NCI-H2029 (cell line): ENCODE data around the gene VPS26C.
"Not testable (repeated sequence)": the region's sequence is repeated elsewhere in the genome, so short reads cannot be mapped to it uniquely, and the experiment has no call there.

Experiments
- DNase-seq: peaks from one replicate; lab custom pipeline; 2025; lab: John Stamatoyannopoulos, UW

The VPS26C gene

DNA sequence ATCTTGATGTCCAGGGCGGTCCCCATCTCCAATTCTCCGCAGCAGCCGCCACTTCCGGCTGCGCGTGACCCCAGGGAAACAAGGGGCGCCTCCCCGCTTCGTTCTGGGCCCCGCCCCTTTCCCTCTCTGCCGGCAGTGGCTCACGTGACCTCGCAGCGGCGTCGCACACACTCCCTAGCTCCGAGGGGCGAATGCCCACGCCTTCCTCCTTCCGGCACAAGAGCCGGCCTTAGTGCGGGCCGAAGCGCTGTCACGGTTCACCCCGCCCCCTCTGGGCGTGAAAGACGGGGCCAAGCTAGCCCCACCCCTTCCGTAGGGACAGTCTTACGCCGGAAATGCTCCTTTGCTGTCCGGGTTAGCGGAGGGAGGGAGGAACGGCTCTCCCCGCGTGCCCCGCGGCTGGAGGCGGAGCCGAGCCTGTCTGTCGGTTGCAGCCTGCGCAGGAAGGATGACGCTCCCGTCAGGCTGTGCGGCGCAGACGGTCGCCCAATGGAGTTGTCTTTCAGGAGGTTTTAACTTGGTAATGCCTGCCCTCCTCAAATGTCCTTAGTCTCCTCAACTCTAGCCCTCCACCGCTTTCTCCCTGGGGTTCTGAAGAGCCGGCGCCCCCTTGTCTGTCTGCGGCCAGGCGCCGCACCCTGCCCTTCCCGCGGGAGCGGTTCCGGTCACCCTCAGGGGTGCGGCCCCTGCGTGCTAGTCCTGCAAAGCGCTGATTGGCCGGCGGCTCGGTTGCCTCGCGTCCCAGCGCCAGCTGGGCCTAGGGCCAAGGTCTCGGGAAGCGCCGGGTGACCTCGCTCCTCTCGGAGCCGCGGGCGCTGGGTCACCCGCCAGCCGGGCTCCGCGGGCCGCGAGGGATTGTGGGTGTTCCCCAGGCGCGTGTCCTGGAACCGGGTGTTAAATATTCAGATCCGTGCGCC lies at the start of gene VPS26C:
Gene VPS26C (minus strand): TSS at position 66 of the 917 bp plus-strand sequence. CDS start 40 bp downstream, at position 26.
- peak; percentile 99 for DNase-seq

DNA sequence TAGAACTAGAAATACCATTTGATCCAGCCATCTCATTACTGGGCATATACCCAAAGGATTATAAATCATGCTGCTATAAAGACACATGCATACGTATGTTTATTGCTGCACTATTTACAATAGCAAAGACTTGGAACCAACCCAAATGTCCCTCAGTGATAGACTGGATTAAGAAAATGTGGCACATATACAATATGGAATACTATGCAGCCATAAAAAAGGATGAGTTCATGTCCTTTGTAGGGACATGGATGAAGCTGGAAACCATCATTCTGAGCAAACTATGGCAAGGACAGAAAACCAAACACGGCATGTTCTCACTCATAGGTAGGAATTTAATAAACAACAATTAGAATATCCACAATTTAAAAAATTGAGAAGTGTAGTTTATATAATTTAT lies 48.9 kb upstream of the VPS26C start:
- DNase-seq = not testable (repeated sequence)

DNA sequence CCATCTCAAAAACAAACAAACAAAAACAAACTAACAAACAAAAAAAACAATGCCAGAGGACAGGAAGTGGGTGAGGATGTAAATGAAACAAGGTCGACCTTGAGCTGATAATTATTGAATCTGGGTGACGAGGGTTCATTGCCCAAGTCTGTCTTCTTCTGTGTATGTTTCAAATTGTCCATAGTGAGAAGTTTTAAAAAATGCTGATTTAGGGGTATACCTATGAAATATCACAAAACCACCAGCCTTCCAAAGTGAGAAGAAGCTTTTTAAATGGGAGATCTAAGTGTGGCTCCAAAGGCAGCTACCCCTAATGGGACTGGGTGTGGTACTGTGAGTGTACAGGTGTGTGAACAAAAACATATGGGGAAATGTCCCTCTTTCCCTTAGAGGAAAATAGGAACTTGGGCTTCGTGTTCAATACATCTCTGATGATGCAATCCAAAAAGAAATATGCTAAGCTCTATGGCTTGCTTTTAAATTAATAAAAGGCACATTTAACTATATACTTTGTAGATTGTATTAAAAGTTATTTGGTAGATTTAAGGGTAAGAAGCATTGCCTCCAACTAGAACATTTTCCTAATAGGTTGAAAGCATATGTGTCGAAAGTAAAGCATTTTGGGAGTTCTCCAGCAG lies 33.1 kb upstream of the VPS26C start:
- no peak for DNase-seq

DNA sequence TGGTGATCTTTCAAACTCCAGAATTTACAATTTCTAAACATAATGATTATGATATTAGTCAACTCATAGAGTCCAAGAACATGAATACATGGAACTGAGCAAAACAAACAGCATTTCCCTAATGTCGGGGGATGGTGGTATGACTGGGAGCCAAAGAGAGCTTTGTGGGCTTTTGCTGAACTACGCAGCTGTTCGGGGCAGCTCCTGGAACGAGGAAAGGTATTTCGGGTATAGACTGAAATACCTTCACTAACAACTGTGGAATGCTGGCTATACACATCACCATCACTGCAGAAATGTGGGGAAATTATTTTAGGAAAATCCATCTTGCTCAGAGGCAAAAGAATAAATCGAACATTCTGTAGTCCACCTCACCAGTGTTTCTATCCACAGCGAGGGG lies 30.2 kb upstream of the VPS26C start:
- no peak for DNase-seq

DNA sequence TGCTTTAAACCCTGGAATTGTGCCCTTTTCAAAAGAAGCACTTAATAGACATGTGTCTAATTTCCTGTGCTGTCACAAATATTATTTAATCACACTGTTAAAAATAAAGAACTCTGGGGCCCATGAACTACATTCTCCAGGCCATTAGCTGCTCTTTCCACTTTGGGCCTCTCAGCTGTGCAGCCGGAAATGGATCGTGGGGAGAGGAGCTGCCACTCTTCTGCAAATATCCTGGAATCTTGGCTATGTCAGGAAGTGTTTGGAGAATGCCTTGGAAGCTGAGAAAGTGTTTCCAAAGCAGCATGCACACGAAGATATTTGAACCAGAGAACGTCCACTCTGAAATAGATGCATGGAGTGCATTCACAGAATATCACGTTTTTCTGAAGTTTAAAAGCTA lies 27.5 kb upstream of the VPS26C start:
- no peak for DNase-seq

DNA sequence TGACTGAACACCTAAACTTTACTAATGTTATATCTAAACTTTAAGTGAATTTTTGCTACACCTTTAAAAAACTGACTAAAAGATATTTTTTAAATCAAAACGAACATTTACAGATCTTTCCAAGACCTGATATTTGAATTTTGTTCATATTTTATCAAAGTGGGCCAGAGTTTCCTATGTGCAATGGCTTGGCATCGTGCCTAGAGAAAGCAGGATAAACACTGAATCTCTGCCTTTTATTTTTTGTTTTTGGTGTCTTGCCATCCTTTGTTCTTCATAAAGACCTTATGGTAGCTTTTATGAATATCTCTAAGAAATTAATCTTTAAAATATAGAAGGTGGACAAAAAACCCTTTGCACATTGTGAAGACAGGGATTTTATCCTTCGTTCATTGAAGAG lies 25.8 kb upstream of the VPS26C start:
- DNase-seq = no peak

DNA sequence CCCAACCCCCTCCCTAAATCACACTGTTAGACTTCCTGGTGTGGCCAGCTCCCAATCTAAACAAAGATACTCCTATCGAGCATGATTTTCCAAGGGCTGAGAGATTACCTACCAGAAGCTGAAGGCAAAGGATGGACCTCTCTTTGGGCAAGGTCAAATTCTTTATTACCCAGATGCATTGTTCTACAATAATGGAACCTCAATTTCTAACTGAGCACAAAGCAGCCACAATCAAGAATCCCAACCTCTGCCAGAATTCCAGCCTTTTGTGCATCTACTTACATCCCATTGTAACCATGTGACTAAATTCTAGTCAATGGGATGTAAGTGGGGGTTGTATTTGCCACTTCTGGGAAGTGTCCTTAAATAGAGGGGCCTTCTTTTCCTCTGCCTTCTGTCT lies 24.9 kb upstream of the VPS26C start:
- no peak for DNase-seq

DNA sequence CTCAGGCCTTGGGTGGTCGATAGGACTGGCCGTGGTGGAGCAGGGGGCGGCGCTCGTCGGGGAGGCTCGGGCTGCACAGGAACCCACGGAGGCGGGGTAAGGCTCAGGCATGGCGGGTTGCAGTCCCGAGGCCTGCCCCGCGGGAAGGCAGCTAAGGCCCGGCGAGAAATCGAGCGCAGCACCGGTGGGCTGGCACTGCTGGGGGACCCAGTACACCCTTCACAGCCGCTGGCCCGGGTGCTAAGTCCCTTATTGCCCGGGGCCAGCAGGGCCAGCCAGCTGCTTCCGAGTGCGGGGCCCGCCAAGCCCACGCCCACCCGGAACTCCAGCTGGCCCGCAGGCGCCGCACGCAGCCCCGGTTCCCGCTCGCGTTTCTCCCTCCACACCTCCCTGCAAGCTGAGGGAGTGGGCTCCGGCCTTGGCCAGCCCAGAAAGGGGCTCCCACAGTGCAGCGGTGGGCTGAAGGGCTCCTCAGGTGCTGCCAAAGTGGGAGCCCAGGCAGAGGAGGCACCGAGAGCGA lies 16.1 kb upstream of the VPS26C start:
- DNase-seq = not testable (repeated sequence)

DNA sequence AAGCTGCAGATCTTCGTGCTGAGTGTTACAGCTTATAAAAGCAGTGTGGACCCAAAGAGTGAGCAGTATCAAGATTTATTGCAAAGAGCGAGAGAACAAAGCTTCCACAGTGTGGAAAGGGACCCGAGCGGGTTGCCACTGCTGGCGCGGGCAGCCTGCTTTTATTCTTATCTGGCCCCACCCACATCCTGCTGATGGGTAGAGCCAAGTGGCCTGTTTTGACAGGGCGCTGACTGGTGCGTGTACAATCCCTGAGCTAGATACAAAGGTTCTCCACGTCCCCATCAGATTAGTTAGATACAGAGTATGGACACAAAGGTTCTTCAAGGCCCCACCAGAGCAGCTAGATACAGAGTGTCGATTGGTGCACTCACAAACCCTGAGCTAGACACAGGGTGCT lies 15.5 kb upstream of the VPS26C start:
- not testable (repeated sequence) for DNase-seq

DNA sequence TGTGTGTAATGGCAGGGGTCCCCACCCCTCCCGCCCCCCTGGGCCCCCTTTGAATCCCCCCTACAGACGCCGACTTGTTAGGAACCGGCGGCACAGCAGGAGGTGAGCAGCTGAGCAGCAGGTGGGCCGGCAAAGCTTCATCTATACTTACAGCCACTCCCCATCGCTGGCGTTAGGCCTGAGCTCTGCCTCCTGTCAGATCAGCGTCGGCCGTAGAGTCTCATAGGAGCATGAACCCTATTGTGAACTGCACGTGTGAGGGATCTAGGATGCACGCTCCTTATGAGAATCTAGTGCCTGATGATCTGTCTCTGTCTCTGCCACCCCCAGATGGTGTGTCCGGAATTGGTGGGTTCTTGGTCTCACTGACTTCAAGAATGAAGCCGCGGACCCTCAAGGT lies 14.9 kb upstream of the VPS26C start:
- no peak for DNase-seq

DNA sequence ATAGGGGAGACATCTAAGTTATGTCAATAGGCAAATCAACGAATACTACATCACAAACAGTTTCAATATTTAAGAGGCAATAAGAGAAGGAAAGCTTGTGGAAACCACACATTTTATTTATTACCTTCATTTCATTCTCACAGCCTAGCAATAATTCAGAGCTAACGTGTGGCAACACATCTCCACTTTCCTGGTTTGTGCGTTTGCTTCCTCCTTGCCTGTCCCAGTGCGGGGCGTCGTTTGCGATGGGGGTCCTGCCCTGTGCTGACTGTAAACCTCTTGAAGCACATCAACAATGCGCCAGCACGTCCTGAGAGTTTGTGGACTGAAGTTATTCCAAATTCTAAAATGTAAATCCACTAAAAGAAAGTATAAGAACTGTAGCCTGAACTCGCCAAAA lies 14.4 kb upstream of the VPS26C start:
- no peak for DNase-seq

DNA sequence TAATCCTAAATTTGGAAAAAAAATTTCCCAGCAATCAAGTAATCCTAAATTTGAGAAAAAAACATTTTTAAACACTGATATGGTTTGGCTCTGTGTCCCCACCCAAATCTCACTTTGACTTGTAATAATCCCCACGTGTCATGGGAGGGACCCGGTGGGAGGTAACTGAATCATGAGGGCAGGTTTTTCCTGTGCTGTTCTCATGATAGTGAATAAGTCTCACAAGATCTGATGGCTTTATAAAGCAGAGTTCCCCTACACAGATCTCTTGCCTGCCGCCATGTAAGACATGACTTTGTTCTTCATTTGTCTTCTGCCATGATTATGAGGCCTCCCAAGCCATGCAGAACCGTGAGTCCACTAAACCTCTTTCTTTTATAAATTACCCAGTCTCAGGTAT lies 12.1 kb upstream of the VPS26C start:
- DNase-seq = not testable (repeated sequence)

DNA sequence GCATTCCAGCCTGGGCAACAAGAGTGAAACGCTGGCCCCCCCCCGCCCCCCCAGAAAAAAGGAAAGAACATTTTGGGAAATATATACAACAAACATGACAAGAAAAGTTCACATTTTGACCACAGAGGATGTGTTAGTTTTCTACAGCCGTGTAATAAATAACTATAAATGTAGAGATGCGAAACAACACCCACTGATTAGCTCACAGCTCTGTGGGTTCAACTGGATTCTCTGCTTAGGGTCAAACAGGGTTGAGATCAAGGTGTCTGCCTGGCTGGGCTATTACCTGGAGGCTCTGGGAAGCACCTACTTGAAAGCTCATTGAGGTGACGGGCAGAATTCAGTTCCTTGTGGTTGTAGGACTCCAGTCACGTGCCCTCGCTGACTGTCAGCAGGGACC lies 11.1 kb upstream of the VPS26C start:
- DNase-seq = no peak

DNA sequence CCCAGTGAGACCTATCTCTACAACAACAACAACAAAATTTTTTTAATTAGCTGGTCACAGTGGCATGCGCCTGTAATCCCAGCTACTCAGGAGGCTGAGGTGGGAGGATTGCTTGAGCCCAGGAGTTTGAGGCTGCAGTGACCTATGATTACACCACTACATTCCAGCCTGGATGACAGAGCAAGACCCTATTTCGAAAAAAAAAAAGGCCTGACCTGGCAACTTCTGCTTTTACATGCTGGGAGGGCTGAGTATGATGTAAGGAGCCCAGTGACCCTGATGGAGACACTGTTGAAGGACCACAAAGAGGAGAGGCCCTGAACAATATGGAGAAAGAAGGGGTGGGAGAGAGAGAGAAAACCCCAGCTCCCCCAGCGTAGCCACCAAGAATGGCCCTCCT lies 9.2 kb upstream of the VPS26C start:
- no peak for DNase-seq

DNA sequence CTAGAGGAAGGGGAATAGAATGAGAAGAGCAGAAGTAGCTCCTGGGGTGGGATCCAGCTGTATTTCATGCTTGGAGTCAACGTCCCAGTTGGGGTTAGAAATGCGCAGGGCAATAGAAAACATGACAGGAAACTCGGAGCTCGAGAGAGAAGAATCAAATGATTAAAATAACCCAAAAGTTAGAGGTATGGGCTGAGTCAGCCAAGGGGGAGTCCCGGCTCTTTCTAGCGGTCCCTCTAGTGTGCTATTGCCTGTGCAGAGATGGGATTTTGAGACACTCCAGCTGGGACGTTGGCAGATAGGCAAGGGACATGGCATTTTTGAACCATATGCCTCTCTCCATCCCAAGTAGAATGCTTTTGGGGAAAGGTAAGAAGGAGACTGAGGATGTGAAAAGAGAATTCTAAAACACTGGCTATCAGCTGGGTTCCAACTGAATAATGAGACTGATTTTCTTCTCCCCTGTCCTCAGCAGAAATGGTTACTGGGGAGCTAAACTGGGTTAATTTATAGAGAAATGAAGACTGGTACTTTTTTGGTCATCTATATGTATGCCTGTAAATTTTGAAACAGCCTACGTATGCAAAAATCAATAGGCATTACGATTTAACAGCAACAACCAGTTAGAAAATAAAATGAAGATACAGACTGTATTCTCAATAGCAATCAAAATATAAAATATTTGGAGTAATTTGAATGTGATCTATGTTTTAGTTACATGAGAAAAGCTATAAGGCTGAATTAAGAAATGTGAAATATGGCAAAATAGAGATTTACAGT lies 7.0 kb upstream of the VPS26C start:
- no peak for DNase-seq

DNA sequence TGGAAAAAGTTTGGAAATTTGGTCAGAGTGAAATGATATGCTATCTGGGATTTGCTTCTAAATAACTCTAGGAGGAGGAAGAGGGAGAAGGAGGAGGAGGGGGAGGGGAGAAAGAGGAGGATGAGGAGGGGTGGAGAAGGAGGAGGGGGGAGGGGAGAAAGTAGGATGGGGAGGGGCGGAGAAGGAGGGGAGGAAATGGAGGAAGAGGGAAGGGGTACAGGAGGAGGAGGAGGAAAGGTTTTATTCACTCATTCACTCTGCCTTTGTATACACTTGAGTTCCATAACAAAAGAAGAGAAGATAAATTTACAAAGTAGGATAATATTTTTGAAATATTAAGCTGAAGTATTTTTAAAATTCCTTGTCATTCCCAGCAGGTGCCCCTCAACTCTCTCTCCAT lies 6.3 kb upstream of the VPS26C start:
- DNase-seq = no peak

DNA sequence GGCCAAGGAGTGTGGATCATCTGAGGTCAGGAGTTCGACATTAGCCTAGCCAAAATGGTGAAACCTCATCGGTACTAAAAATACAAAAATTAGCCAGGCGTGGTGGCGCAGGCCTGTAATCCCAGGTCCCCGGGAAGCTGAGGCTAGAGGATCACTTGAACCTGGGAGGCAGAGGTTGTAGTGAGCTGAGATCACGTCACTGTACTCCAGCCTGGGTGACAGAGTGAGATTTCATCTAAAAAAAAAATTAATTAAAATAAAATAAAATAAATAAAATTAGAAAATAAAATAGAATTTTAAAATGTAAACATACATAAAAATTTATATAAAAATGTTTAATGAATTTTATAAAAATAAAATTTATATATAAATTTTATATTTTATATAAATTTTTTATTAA lies 5.8 kb upstream of the VPS26C start:
- no peak for DNase-seq

DNA sequence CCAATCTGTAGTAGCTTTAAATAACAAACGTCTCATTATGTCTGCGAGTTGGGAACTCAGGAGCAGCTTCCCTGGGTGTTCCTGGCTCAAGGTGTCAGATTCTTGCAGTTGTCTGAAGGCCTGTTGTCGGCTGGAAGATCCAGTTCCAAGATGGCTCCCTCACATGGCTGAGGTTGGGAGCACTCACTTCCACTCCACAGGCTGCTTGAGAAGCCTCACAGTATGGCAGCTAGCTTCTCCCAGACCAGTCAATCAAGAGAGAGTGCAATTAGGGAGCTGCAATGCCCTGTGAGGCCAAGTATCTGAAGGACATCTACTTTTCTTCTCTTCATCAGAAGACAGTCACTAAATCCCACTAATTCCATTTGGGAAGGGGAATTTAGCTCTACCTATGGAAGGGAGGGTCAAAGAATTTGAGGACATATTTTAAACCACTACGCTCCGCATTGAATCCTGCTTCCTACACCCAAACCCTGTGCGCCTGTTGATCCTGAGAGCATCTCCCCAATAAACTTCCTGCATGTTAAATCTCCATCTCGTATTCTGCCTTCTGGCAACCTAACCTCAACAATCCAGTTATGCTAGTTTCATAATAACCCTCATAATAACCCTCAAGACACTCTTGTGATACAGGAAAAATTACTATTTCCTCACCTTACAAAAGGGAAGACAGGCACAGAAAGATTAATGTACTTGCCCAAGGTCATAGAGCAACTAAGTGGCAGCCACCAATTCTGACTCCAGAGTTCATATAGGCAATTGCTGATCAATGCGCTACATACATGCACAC lies 3.6 kb upstream of the VPS26C start:
- no peak for DNase-seq

DNA sequence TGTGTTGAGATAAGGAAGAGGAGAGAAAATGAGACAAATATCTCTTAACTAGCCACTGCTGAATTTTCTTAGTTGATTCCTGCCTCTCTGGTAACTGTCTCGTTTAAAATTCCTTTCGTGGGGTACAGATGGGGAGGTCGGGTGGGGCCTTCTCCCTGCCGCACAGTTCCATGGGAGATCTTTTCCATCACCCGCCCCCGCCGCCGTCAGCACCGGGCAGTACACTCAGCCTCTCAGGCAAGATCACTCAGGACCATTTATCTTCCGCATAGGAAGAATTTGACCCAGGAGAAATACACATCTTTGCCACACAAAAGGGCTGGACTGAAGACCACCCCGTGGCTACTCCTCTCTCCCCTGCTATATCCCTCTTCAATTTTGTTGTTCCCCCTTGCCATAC lies 2.3 kb upstream of the VPS26C start:
- DNase-seq = no peak

DNA sequence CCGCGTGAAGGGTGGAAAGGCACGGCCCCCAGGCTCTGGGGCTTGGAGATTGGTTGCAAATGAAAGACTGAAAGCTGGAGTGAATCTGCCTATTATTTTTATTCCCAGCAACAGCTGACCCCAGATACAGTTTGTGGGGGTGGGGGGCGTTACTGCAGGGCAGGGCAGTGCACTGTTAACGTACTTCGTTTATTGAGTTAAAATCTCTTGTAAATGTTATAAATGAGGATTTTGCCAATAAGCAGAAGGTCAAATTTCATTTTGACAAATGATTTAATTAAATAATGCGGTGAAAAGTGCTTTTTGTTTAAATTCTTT lies 1.0 kb upstream of the VPS26C start:
- no peak for DNase-seq

DNA sequence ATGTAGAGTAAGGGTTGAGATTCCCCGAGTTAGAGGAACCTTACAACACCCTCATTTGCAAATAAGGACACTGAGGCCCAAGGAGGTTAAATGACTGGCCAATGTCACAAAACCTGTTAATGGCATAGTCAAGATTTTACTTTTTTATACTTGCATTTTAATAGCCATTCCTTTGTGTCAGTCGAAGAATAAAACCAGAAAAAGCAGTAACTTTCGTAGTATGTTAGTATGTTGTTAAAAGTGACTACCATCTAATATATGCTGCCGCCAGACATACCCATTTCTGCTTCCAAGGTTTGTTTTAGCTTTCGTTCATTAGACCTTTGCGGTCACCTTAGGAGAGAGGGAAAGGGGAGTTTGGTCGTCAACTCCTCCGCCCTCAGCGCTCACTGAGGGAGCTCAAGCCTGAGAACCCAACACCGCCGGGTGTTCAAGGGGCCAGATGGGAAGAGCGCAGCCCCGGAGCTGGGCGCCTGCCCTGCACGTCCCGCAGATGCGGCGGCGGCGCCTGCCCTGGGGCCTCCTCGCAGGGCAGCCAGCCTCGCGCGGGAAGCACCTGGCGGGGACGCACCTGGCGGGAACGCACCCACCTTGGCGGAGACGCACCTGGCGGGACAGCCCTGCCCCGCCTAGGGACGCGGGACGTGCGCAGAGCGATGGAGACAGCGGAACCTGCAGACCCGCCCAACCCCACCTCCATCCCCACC lies 466 bp downstream of the VPS26C start:
- peak; percentile 89 for DNase-seq
